HepG2 (cell line): ENCODE results near the gene SH3GL1. TPM values are rescaled to one million over a fixed set of nuclear protein-coding genes. Genes with fewer than 3 reads are reported as not detected.
A peak's percentile ranks its signal among the peaks of the same experiment; 100 is the strongest.

Experiments
- CHCHD3 ChIP-seq: sonication (generic); formaldehyde crosslinking; IDR thresholded peaks from 2 replicates; pipeline ENCODE4 v1.8.0; 2022; ENCODE audit warnings: mild to moderate bottlenecking, missing genetic modification reagents, moderate library complexity
- CHD2 ChIP-seq: IDR thresholded peaks from 2 replicates; pipeline ENCODE4 v1.6.1; 2011; ENCODE audit warnings: low read depth, low read length, improper control_type of control experiment
- HDAC2 ChIP-seq: sonication (generic); formaldehyde crosslinking; IDR thresholded peaks from 2 replicates; pipeline ENCODE4 v1.4.0; 2020; ENCODE audit warnings: missing genetic modification reagents
- HNRNPL ChIP-seq: fragments of 200-400 bp; formaldehyde crosslinking; IDR thresholded peaks from 2 replicates; pipeline ENCODE4 v1.6.1; 2017; ENCODE audit warnings: mild to moderate bottlenecking, low read depth, low read length
- ISX ChIP-seq: sonication (generic); formaldehyde crosslinking; conservative IDR thresholded peaks from 2 replicates; pipeline ENCODE4 v1.5.0; 2020; ENCODE audit warnings: missing genetic modification reagents
- KMT2B ChIP-seq: IDR thresholded peaks from 2 replicates; pipeline ENCODE4 v1.6.1; 2016; ENCODE audit warnings: missing genetic modification reagents, missing compliant biosample characterization
- NAIF1 ChIP-seq: sonication (generic); formaldehyde crosslinking; IDR thresholded peaks from 2 replicates; pipeline ENCODE4 v1.5.0; 2020; ENCODE audit warnings: mild to moderate bottlenecking, missing genetic modification reagents, borderline replicate concordance
- NFYB ChIP-seq: sonication (generic); formaldehyde crosslinking; IDR thresholded peaks from 2 replicates; pipeline ENCODE4 v1.4.0; 2020; ENCODE audit warnings: missing genetic modification reagents
- SIN3B ChIP-seq: fragments of 150-350 bp; IDR thresholded peaks from 2 replicates; pipeline ENCODE4 v1.6.1; 2014; ENCODE audit warnings: low read length
- ZFP36L2 ChIP-seq: sonication (generic); formaldehyde crosslinking; IDR thresholded peaks from 2 replicates; pipeline ENCODE4 v1.4.0; 2020; ENCODE audit warnings: missing genetic modification reagents
- ZKSCAN8 ChIP-seq: IDR thresholded peaks from 2 replicates; pipeline ENCODE4 v1.6.1; 2016; ENCODE audit warnings: borderline replicate concordance, missing genetic modification reagents, missing compliant biosample characterization
- polyA plus RNA-seq, 8 experiments: library from polyadenylated mRNA; depleted of rRNA in 3 of 8; stranded (reverse) in 7 of 8; unstranded in 1 of 8; fragments of >200 nt; fragmentation: Illumina TruSeq in 4 of 8; extraction: Trizol in 4 of 8; gene quantifications; 2 replicates each; pipeline versions ENCODE4 v1.2.1 to v1.2.3, GENCODE V29; 2011 to 2016; ENCODE audit warnings: low read depth in 4 of 8, missing spikeins in 1 of 8, mixed read lengths in 1 of 8; ENCODE audit not compliant: insufficient read depth in 1 of 8
- total RNA-seq, 5 experiments: library from RNA; depleted of rRNA; stranded (reverse); fragments of >200 nt; fragmentation: Illumina TruSeq; extraction: Trizol; gene quantifications; 2 replicates each; pipeline ENCODE4 v1.2.3, GENCODE V29; 2016; ENCODE audit warnings: low read depth in 1 of 5
- TF ChIP-seq, protein P1 (sequence below): sonication (generic); formaldehyde crosslinking; IDR thresholded peaks from 2 replicates; pipeline ENCODE4 v1.5.1; 2020; ENCODE audit warnings: missing genetic modification reagents, mild to moderate bottlenecking, borderline replicate concordance
- TF ChIP-seq, protein P2 (sequence below): sonication (generic); formaldehyde crosslinking; IDR thresholded peaks from 2 replicates; pipeline ENCODE4 v1.5.1; 2020; ENCODE audit warnings: mild to moderate bottlenecking, moderate library complexity, missing genetic modification reagents
- TF ChIP-seq, protein P3 (sequence below): sonication (generic); formaldehyde crosslinking; IDR thresholded peaks from 2 replicates; pipeline ENCODE4 v1.5.0; 2020; ENCODE audit warnings: mild to moderate bottlenecking, missing genetic modification reagents
- TF ChIP-seq, protein P4 (sequence below): IDR thresholded peaks from 2 replicates; pipeline ENCODE4 v1.6.1; 2016; ENCODE audit warnings: missing compliant biosample characterization, missing genetic modification reagents, borderline replicate concordance
- TF ChIP-seq, protein P5 (sequence below): sonication (generic); formaldehyde crosslinking; IDR thresholded peaks from 2 replicates; pipeline ENCODE4 v1.4.0; 2020; ENCODE audit warnings: missing genetic modification reagents
- TF ChIP-seq, protein P6 (sequence below): sonication (generic); formaldehyde crosslinking; IDR thresholded peaks from 2 replicates; pipeline ENCODE4 v1.5.0; 2020; ENCODE audit warnings: mild to moderate bottlenecking, missing genetic modification reagents

The SH3GL1 gene
- total and polyA plus RNA-seq, 2 of the 13 experiments (the other 11 are each of a cell fraction or from before 2014, with no cell fraction given) = 33.0 to 45.1 TPM

DNA sequence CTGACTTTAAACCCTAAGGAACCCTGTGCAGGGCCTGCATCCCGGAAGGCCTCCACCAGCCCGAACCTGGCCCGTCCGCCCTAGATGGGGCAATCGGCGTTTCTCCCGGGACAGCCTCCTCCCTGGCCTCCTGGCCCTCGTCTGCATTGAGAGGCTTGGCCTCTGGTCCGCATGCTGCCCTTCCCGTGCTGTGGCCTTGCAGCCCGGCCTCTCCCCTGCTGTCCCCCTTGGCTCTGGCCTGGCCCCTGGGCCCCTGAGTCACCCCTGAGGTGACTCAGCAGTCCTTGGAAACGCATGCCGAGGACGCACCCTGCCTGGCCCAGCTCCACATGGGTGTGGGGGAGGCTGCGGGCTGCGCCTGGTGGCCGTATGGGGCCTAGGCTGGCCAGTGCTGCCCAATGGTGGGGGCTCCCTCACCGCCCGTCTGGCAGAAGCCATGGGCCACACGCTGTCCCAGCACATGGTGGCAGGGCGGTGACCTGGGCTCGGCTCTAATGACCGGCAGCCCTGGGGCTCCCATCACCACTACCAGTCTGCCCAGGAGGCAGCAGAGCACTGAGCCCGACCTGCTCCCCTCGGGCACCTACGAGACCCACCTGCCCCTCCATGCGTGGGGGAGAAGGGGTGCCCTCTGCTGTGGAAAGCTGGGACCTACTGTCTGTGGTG lies 25.7 kb downstream of the SH3GL1 start (continued):
- TF ChIP-seq, protein P1, sequence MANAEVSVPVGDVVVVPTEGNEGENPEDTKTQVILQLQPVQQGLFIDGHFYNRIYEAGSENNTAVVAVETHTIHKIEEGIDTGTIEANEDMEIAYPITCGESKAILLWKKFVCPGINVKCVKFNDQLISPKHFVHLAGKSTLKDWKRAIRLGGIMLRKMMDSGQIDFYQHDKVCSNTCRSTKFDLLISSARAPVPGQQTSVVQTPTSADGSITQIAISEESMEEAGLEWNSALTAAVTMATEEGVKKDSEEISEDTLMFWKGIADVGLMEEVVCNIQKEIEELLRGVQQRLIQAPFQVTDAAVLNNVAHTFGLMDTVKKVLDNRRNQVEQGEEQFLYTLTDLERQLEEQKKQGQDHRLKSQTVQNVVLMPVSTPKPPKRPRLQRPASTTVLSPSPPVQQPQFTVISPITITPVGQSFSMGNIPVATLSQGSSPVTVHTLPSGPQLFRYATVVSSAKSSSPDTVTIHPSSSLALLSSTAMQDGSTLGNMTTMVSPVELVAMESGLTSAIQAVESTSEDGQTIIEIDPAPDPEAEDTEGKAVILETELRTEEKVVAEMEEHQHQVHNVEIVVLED (CRISPR knock-in tag) = peak; percentile 48; the same call in 1 of the 2 replicates
- TF ChIP-seq HNRNPL (peak; percentile 84; the same call in 1 of the 2 replicates), ZKSCAN8 (CRISPR knock-in tag) (no peak; the same call in 1 of the 2 replicates), ISX (no peak), NAIF1 (CRISPR knock-in tag) (no peak), CHD2 (0 out of 2 replicates have a peak, but pooled peaks have one; percentile 47), ZFP36L2 (no peak), SIN3B (no peak), NFYB (CRISPR knock-in tag) (no peak), KMT2B (CRISPR knock-in tag) (peak; percentile 58; the same call in 1 of the 2 replicates), CHCHD3 (no peak), HDAC2 (peak; percentile 67)
- TF ChIP-seq, protein P2, sequence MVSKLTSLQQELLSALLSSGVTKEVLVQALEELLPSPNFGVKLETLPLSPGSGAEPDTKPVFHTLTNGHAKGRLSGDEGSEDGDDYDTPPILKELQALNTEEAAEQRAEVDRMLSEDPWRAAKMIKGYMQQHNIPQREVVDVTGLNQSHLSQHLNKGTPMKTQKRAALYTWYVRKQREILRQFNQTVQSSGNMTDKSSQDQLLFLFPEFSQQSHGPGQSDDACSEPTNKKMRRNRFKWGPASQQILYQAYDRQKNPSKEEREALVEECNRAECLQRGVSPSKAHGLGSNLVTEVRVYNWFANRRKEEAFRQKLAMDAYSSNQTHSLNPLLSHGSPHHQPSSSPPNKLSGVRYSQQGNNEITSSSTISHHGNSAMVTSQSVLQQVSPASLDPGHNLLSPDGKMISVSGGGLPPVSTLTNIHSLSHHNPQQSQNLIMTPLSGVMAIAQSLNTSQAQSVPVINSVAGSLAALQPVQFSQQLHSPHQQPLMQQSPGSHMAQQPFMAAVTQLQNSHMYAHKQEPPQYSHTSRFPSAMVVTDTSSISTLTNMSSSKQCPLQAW (CRISPR knock-in tag) = peak; percentile 75
- TF ChIP-seq, protein P3, sequence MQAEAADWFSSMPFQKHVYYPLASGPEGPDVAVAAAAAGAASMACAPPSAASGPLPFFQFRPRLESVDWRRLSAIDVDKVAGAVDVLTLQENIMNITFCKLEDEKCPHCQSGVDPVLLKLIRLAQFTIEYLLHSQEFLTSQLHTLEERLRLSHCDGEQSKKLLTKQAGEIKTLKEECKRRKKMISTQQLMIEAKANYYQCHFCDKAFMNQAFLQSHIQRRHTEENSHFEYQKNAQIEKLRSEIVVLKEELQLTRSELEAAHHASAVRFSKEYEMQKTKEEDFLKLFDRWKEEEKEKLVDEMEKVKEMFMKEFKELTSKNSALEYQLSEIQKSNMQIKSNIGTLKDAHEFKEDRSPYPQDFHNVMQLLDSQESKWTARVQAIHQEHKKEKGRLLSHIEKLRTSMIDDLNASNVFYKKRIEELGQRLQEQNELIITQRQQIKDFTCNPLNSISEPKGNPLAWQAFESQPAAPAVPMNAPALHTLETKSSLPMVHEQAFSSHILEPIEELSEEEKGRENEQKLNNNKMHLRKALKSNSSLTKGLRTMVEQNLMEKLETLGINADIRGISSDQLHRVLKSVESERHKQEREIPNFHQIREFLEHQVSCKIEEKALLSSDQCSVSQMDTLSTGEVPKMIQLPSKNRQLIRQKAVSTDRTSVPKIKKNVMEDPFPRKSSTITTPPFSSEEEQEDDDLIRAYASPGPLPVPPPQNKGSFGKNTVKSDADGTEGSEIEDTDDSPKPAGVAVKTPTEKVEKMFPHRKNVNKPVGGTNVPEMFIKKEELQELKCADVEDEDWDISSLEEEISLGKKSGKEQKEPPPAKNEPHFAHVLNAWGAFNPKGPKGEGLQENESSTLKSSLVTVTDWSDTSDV (CRISPR knock-in tag) = 0 out of 2 replicates have a peak, but pooled peaks have one; percentile 32
- TF ChIP-seq, protein P4, sequence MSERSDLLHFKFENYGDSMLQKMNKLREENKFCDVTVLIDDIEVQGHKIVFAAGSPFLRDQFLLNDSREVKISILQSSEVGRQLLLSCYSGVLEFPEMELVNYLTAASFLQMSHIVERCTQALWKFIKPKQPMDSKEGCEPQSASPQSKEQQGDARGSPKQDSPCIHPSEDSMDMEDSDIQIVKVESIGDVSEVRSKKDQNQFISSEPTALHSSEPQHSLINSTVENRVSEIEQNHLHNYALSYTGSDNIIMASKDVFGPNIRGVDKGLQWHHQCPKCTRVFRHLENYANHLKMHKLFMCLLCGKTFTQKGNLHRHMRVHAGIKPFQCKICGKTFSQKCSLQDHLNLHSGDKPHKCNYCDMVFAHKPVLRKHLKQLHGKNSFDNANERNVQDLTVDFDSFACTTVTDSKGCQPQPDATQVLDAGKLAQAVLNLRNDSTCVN (CRISPR knock-in tag) = peak; percentile 74; the same call in 1 of the 2 replicates
- TF ChIP-seq, protein P5, sequence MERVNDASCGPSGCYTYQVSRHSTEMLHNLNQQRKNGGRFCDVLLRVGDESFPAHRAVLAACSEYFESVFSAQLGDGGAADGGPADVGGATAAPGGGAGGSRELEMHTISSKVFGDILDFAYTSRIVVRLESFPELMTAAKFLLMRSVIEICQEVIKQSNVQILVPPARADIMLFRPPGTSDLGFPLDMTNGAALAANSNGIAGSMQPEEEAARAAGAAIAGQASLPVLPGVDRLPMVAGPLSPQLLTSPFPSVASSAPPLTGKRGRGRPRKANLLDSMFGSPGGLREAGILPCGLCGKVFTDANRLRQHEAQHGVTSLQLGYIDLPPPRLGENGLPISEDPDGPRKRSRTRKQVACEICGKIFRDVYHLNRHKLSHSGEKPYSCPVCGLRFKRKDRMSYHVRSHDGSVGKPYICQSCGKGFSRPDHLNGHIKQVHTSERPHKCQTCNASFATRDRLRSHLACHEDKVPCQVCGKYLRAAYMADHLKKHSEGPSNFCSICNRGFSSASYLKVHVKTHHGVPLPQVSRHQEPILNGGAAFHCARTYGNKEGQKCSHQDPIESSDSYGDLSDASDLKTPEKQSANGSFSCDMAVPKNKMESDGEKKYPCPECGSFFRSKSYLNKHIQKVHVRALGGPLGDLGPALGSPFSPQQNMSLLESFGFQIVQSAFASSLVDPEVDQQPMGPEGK (CRISPR knock-in tag) = peak; percentile 76
- TF ChIP-seq, protein P6, sequence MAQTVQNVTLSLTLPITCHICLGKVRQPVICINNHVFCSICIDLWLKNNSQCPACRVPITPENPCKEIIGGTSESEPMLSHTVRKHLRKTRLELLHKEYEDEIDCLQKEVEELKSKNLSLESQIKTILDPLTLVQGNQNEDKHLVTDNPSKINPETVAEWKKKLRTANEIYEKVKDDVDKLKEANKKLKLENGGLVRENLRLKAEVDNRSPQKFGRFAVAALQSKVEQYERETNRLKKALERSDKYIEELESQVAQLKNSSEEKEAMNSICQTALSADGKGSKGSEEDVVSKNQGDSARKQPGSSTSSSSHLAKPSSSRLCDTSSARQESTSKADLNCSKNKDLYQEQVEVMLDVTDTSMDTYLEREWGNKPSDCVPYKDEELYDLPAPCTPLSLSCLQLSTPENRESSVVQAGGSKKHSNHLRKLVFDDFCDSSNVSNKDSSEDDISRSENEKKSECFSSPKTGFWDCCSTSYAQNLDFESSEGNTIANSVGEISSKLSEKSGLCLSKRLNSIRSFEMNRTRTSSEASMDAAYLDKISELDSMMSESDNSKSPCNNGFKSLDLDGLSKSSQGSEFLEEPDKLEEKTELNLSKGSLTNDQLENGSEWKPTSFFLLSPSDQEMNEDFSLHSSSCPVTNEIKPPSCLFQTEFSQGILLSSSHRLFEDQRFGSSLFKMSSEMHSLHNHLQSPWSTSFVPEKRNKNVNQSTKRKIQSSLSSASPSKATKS (CRISPR knock-in tag) = no peak; the same call in 1 of the 2 replicates
